Right ventricle myocardium superior (tissue), 1 donor: Measurements from ENCODE around the gene PHEX. TPM values are rescaled to one million over a fixed set of nuclear protein-coding genes. Genes with fewer than 3 reads are reported as not detected.
A peak's percentile ranks its signal among the peaks of the same experiment; 100 is the strongest.

Source experiments
- ATAC-seq: fragments of 200-7000 bp; cut with Tn5 transposase; one replicate; pipeline ENCODE4 v1.9.1; 2020; ENCODE audit warnings: mild to moderate bottlenecking; ENCODE audit not compliant: poor library complexity
- DNase-seq: peaks from one replicate; pipeline ENCODE4 v3.0.0-alpha.2; 2020
- intact Hi-C: fragments of 100-400 bp; cut with DNase I; formaldehyde crosslinking; loops from one replicate; pipeline ENCODE4 v1.11.2; 2022
- total RNA-seq: library from RNA; stranded (reverse); fragmentation: NEBNext Ultra II Directional; extraction: Animal tissue kit (Norgen Biotek cat#: 25700); gene quantifications from one replicate; pipeline ENCODE4 v1.2.1, GENCODE V29; 2021
- donor health status: DM: no; HTN: yes; CAD: no; lungs with severe emphysema.

Gene PHEX
- total RNA-seq, 1 donor from 2014 or later, result 0.08 TPM

GRCh38 chrX:22184096-22184495 lies 152.0 kb downstream of the PHEX start:
- ATAC-seq, result no peak
- DNase-seq, result no peak
- intact Hi-C loops, result no loop called here

DNA sequence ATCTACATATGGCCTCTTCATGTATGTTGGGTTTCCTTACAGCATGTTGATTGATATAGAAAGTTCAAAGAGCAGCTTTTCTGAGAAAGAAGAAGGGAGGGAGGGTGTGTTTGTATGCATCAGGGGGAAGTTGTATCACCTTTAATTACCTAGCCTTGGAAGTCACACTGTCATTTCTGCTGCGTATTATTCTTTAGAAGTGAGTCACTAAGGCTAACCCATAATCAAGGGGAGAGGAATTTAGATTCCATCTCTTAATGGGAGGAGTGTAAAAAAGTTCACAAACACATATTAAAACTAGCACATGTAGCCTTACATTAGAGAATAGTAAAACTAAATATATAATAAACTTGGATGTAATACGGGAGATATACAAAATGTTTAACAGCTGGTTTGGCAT lies 154.0 kb downstream of the PHEX start:
- ATAC-seq, result no peak
- intact Hi-C loops, result no loop called here
- no peak for DNase-seq

- intact Hi-C loops, result loop anchor here (10.0 kb wide), 1 partner anchor 58 kb away; no protein-coding TSS in a partner anchor
- ATAC-seq (peak; percentile 81), DNase-seq (peak; percentile 67)
These were observed 160.4 kb downstream of the PHEX start for GRCh38 chrX:22192419-22193060.

GRCh38 chrX:22193851-22194659 lies 161.9 kb downstream of the PHEX start:
- ATAC-seq (no peak), DNase-seq (no peak)
- intact Hi-C loops, result loop anchor here (10.0 kb wide), 1 partner anchor 59 kb away; no protein-coding TSS in a partner anchor

GRCh38 chrX:22194660-22194945 lies 162.5 kb downstream of the PHEX start:
- DNase-seq (no peak), ATAC-seq (no peak)
- intact Hi-C loops, result loop anchor here (10.0 kb wide), 1 partner anchor 60 kb away; no protein-coding TSS in a partner anchor

DNA sequence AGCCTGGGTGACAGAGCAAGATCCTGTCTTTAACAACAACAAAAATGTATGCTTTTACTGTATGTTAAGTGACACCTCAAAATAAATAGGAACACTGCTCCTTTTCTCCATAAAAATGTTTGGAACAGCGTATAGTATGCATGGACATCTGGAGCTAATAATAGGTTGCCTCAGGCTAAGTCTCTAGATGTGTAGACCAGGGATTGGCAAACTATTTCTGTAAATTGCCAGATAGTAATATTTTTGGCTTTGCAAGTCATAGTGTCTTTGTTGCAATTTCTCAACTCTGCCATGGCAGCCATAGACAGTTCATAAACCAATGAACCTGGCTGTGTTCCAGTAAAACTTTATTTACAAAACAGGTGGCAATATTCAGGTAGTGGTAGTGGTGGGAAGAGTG lies 164.0 kb downstream of the PHEX start:
- ATAC-seq, result no peak
- no peak for DNase-seq
- intact Hi-C loops, result loop anchor here (10.0 kb wide), 1 partner anchor 61 kb away; no protein-coding TSS in a partner anchor

DNA sequence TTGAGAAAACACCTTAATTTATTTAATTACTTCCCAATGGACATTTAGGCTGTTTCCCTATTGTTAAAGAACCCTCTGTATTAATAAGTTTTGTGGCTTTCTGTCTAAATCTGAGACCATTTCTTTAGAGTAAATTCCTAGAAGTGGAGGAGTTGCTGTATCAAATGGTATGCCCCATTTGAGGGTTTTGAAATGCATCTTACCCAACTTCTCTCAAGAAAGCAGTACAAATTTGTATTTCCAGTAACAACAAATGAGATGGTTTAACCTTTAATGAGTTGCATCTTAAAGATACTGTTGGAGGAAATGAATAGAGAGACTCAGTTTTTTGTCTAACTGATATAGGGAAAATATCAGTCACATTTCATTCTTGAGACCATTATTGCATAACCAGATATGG lies 170.1 kb downstream of the PHEX start:
- intact Hi-C loops, result no loop called here
- DNase-seq, result no peak
- no peak for ATAC-seq

GRCh38 chrX:22203186-22203585 lies 171.1 kb downstream of the PHEX start:
- intact Hi-C loops, result no loop called here
- ATAC-seq (no peak), DNase-seq (no peak)

DNA sequence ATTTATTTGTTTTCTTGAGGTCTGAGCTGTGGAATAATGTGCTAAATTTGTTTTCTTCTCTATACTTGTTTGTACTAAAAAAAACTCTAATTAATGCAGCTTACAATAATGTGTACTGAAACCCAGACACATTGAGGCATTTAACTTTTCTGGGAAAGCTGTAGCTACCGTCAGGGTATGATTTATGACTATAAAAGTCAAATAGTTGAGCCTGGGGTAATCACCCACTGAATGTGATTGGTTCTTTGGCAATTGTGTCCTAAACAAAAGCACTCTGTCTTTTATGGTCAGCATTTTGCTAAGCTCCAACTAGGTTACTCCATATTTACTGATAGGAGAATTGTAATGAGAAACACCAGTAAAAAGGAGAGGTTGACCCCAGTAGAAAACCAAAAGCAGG lies 174.7 kb downstream of the PHEX start:
- ATAC-seq, result no peak
- no peak for DNase-seq
- intact Hi-C loops, result no loop called here

DNA sequence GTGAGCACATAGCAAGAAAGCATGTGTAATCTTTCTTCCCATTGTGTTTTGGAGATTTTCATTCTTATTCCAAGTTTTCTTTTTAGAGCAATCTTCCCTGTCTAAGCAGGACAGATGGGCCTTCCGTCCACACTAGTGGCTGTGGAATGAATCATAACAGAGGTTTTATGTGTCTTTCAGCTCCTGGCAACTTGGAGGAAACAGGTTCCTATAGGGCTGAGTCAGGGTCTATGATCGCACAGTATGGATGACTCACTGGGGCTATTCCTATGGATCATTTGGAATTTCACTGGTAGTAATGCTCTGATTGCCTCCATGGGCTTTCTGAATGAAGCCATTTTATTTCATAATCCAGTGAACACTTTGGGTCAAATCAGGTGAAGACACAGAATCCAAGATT lies 188.8 kb downstream of the PHEX start:
- no peak for DNase-seq
- no peak for ATAC-seq
- intact Hi-C loops, result no loop called here

DNA sequence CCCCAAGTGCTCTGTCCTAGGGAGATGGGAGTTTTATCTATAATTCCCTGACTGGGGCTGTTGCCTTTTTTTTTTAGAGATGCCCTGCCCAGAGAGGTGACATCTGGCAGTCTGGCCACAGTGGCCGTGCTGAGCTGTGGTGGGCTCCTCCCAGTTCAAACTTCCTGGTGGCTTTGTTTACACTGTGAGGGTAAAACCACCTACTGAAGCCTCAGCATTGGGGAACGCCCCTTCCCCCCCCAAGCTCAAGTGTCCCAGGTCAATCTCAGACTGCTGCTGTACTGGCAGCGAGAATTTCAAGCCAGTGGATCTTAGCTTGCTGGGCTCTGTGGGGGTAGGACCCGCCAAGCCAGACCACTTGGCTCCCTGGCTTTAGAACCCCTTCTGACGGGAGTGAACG lies 202.3 kb downstream of the PHEX start:
- DNase-seq (no peak), ATAC-seq (no peak)
- intact Hi-C loops, result no loop called here

- DNase-seq, result no peak
- intact Hi-C loops, result no loop called here
- no peak for ATAC-seq
These were observed 205.4 kb downstream of the PHEX start for GRCh38 chrX:22237479-22237878.

DNA sequence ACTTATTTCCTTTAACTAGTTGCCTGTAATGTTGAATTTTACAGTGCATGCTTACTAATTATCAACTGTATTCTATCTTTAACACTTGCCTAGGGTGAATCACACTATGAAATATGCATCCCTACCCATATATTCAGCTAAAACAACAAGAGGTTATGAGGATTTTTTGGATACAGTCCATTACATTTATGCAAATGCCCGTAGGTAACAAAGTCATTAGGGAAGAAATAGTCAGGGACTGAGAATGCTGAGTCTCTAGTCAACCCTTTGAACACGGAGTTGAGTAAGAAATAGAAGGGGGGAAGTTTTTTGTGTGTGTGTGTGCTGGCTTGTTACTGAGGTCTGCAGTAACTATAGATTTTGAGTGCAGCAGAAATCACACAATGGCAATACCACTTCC lies 214.5 kb downstream of the PHEX start:
- intact Hi-C loops, result no loop called here
- DNase-seq (no peak), ATAC-seq (no peak)

DNA sequence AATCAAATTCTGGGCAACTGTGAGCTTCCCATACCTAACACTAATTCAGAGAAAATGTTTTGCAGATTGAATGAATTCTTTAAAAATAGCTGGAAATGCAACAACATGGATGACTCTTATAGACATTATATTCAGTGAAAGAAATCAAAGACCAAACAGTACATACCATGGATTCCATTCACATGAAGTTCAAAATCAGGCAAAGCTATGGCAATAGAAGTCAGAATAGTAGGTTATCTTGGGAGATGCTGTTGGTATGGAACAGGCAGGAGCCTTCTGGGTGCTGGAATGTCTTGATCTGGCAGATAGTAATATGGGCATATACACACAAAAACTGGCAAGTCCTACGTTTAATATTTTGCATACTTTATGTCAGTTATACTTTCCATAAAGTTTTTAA lies 215.0 kb downstream of the PHEX start:
- intact Hi-C loops, result no loop called here
- ATAC-seq (no peak), DNase-seq (no peak)

DNA sequence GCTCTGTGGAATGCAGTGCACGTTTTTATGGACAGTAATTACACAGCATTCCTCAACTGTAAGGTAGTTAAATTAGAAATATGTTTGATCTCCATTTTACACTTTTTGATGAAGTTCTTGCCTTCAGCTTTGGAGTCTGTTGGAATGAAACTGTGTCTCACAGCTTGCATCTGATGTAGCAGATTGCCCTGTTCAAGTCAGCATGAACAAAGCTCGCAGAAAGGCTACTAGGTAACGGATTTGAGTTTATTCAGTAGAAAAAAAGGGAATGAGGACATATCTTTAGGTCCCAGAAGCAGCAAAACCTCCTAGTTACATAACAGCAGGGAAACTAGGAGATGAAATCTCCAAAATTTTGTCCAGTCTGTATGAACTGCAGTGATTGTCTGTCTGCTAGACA lies 216.3 kb downstream of the PHEX start:
- intact Hi-C loops, result no loop called here
- ATAC-seq (no peak), DNase-seq (no peak)

- ATAC-seq (no peak), DNase-seq (no peak)
- intact Hi-C loops, result no loop called here
These were observed 217.2 kb downstream of the PHEX start for GRCh38 chrX:22249371-22249770.

GRCh38 chrX:22268706-22269105 lies 236.6 kb downstream of the PHEX start:
- intact Hi-C loops, result no loop called here
- no peak for DNase-seq
- no peak for ATAC-seq

DNA sequence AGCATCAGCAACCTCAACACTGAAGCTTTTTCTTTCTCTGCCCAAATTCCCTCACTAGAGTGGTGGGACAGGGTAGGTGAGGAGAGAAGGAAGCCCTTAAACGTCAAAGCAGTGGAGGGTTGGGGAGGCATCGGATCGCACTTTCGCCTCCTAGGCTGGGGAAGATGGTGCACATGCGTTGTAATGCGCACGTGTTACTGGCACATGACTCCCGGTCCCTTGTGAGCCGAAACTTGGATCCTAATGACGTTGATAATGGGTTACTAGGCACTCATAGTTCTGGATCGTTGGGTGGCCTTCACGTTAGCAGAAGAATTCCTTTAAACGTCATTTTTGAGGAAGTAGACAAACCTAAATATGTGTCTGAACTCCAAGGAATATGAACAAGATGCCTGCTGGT lies 240.5 kb downstream of the PHEX start, which contains the start of gene CBLL2:
Gene CBLL2 (plus strand): TSS at position 301 of the 400 bp plus-strand sequence. CDS start 79 bp downstream, at position 380.
- DNase-seq (no peak), ATAC-seq (no peak)
- intact Hi-C loops, result no loop called here

DNA sequence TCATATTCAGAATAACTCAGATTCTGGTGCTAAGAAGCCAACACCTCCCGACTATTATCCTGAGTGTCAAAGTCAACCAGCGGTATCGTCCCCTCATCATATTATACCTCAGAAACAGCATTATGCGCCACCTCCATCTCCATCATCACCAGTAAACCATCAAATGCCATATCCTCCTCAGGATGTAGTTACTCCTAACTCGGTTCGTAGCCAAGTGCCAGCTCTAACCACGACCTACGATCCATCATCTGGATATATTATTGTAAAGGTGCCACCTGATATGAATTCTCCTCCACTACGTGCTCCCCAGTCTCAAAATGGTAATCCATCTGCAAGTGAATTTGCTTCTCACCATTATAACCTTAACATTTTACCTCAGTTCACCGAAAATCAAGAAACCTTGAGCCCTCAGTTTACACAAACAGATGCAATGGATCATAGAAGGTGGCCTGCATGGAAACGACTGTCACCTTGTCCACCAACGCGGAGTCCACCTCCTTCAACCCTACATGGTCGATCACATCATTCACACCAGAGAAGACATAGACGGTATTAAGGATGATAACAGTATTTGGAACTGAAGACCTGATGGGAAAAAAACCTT lies 241.7 kb downstream of the PHEX start:
- ATAC-seq (no peak), DNase-seq (no peak)
- intact Hi-C loops, result no loop called here

- intact Hi-C loops, result no loop called here
- ATAC-seq (no peak), DNase-seq (no peak)
These were observed 244.7 kb downstream of the PHEX start for GRCh38 chrX:22276781-22277180.
